Erythroblast (primary cell): ENCODE measurements around the gene TENT4B.

Source experiments
- GATA1 ChIP-seq: IDR thresholded peaks from 2 replicates; pipeline ENCODE4 v1.6.1; 2011; ENCODE audit warnings: low read depth, mild to moderate bottlenecking, control low read depth, low read length, moderate library complexity
- POLR2A ChIP-seq: IDR thresholded peaks from 2 replicates; pipeline ENCODE4 v1.6.1; 2011; ENCODE audit warnings: mild to moderate bottlenecking, low read length

DNA sequence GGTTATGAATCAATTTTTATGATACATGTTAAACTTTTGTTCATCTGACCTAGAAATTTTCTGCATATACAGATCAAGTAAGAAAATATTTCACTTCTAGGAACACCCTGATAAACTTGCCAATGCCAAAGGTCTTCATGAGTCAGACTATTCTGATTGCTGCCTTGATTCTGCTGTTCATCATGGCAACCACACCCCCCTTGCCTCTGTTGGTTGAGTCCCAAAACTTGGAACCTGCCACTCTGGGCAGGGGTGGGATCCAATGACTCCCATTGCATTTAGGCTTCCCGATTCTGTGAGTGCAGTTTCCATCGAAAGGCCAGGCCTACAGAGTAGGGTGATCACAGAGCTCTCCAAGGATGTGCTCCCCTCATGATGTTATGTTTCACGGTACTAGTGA lies 15.8 kb upstream of the TENT4B start:
- TF ChIP-seq POLR2A (no peak), GATA1 (no peak)
